Colonic mucosa (tissue), 4 donors: Measurements from ENCODE around the gene CEP43. TPM values are rescaled to one million over a fixed set of nuclear protein-coding genes. Genes with fewer than 3 reads are reported as not detected.

Experiments
- DNase-seq: peaks from one replicate; pipeline ENCODE4 v3.0.0-alpha.2; 2020
- H3K27ac ChIP-seq: fragments of 200-600 bp; one replicate; pipeline ENCODE4 v1.8.0; 2021
- H3K27me3 ChIP-seq: fragments of 200-600 bp; one replicate; pipeline ENCODE4 v1.8.0; 2021
- H3K36me3 ChIP-seq: fragments of 200-600 bp; one replicate; pipeline ENCODE4 v1.8.0; 2021
- H3K4me1 ChIP-seq: fragments of 200-600 bp; one replicate; pipeline ENCODE4 v1.8.0; 2021; ENCODE audit warnings: mild to moderate bottlenecking
- H3K4me3 ChIP-seq: fragments of 200-600 bp; one replicate; pipeline ENCODE4 v1.8.0; 2021
- H3K9ac ChIP-seq, 2 donors: one replicate each; pipeline ENCODE4 v1.7.0; 2013; ENCODE audit warnings: control low read depth in 2 of 2, low read depth in 2 of 2, low read length in 2 of 2
- H3K9me3 ChIP-seq: fragments of 200-600 bp; one replicate; pipeline ENCODE4 v1.8.0; 2021
- intact Hi-C: fragments of 100-400 bp; cut with DNase I; formaldehyde crosslinking; loops from one replicate; pipeline ENCODE4 v1.14.1; 2022
- total RNA-seq, 2 donors: library from RNA; stranded (reverse); fragmentation: NEBNext Ultra II Directional in 1 of 2; extraction: Animal tissue kit (Norgen Biotek cat#: 25700) in 1 of 2; gene quantifications; one replicate each; pipeline ENCODE4 v1.2.1, GENCODE V29; 2021
- TF ChIP-seq, protein P1 (sequence below): fragments of 200-600 bp; IDR thresholded peaks from one replicate; pipeline ENCODE4 v1.8.0; 2022; ENCODE audit warnings: antibody characterized with exemption, mild to moderate bottlenecking
- donor health status: healthy.
- donor health status: DM: no; HTN: no; CAD: no.
- donor health status: DM: no; HTN: no; CAD: no.

Gene CEP43
- total RNA-seq, 2 donors from 2014 or later, result 17.3 to 23.8 TPM

- Histone ChIP-seq H3K4me3 (no peak overlapping the region), H3K4me1 (peaks cover 7% of the 10 kb centered on the region), H3K36me3 (no peaks in the 10 kb centered on the region), H3K27ac (no peak overlapping the region), H3K9me3 (no peaks in the 10 kb centered on the region), H3K9ac (no peak overlapping the region), H3K27me3 (no peaks in the 10 kb centered on the region)
- TF ChIP-seq, protein P1, sequence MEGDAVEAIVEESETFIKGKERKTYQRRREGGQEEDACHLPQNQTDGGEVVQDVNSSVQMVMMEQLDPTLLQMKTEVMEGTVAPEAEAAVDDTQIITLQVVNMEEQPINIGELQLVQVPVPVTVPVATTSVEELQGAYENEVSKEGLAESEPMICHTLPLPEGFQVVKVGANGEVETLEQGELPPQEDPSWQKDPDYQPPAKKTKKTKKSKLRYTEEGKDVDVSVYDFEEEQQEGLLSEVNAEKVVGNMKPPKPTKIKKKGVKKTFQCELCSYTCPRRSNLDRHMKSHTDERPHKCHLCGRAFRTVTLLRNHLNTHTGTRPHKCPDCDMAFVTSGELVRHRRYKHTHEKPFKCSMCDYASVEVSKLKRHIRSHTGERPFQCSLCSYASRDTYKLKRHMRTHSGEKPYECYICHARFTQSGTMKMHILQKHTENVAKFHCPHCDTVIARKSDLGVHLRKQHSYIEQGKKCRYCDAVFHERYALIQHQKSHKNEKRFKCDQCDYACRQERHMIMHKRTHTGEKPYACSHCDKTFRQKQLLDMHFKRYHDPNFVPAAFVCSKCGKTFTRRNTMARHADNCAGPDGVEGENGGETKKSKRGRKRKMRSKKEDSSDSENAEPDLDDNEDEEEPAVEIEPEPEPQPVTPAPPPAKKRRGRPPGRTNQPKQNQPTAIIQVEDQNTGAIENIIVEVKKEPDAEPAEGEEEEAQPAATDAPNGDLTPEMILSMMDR, result no peak
- intact Hi-C loops, result loop anchor here (5.0 kb wide), 2 partner anchors 39 to 146 kb away; partner anchors contain the start of gene RNASET2
- no peak for DNase-seq
These were observed 2.8 kb upstream of the CEP43 start for GRCh38 chr6:166996406-166996805.

DNA sequence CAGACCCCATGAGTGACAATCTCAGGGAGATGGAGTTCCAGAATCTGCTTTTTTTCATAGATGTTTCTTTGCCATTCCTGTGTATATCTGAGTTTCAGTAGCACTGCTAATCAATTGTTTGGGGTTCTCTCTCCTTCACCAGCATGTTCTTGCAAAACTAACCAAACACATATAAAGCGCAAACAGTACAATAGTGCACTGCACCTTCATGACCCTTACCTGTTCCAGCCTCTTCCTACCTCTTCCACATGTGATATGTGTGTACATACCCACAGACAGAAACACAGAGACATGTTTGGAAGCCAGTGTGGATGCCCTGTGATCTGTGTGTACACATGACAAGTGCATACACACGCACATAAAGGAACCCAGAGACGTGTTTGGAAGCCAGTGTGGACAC, 1.8 kb upstream of the CEP43 start:
- intact Hi-C loops, result loop anchor here (5.0 kb wide), 2 partner anchors 40 to 145 kb away; partner anchors contain the start of gene RNASET2

GRCh38 chr6:166997768-166998255, 1.4 kb upstream of the CEP43 start:
- Histone ChIP-seq H3K4me1 (peaks cover 7% of the 10 kb centered on the region), H3K4me3 (peak overlapping the region; percentile 98), H3K27ac (peak overlapping the region; percentile 72), H3K36me3 (no peaks in the 10 kb centered on the region), H3K27me3 (no peaks in the 10 kb centered on the region), H3K9me3 (no peaks in the 10 kb centered on the region), H3K9ac (peak overlapping the region; percentile 45 to 49)
- intact Hi-C loops, result loop anchor here (5.0 kb wide), 2 partner anchors 41 to 144 kb away; partner anchors contain the start of gene RNASET2
- TF ChIP-seq, protein P1, result peak; percentile 32
- peak; percentile 78 for DNase-seq

More for the DNA sequence above, 1.8 kb upstream of the CEP43 start:
- TF ChIP-seq, protein P1, result no peak
- H3K27ac ChIP-seq, result no peak overlapping the region
- H3K27me3 ChIP-seq, result no peaks in the 10 kb centered on the region
- H3K36me3 ChIP-seq, result no peaks in the 10 kb centered on the region
- DNase-seq, result no peak
- peaks cover 7% of the 10 kb centered on the region for H3K4me1 ChIP-seq
- H3K9ac ChIP-seq, result peak overlapping the region; percentile 45 to 49
- H3K4me3 ChIP-seq, result peak overlapping the region; percentile 98
- no peaks in the 10 kb centered on the region for H3K9me3 ChIP-seq

- Histone ChIP-seq H3K9me3 (no peaks in the 10 kb centered on the region), H3K4me1 (peaks cover 7% of the 10 kb centered on the region), H3K4me3 (peak overlapping the region; percentile 98), H3K27ac (peak overlapping the region; percentile 72), H3K36me3 (no peaks in the 10 kb centered on the region), H3K9ac (peak overlapping the region; percentile 67 to 75), H3K27me3 (no peaks in the 10 kb centered on the region)
- TF ChIP-seq, protein P1, result no peak
- intact Hi-C loops, result loop anchor here (5.0 kb wide), 2 partner anchors 41 to 144 kb away; partner anchors contain the start of gene RNASET2
- peak; percentile 38 for DNase-seq
These were observed 697 bp upstream of the CEP43 start for GRCh38 chr6:166998256-166999144.

DNA sequence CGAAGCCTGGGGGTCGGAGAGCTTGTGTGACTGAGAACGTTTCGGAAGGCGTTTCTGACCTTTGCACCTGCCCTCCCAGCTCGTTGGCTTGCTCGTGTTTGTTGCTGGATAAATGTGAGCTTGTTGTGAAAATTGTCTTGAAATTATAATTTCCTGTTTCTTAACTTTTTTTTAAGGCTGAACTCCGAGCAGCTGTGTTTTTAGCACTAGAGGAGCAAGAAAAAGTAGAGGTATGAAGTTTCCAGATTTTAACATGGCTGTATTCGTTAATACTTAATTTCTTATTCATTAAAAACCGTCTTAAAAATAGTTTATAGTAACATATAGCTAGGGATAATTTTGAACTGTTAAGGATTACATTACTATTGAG, 672 bp downstream of the CEP43 start:
- H3K9me3 ChIP-seq, result no peaks in the 10 kb centered on the region
- H3K27me3 ChIP-seq, result no peaks in the 10 kb centered on the region
- peaks cover 7% of the 10 kb centered on the region for H3K4me1 ChIP-seq
- H3K36me3 ChIP-seq, result no peaks in the 10 kb centered on the region
- H3K9ac ChIP-seq, result peak overlapping the region; percentile 76 to 89
- peak overlapping the region; percentile 72 for H3K27ac ChIP-seq
- peak overlapping the region; percentile 98 for H3K4me3 ChIP-seq
- intact Hi-C loops, result loop anchor here (5.0 kb wide), 2 partner anchors 43 to 142 kb away; partner anchors contain the start of gene RNASET2
- TF ChIP-seq, protein P1, result no peak
- peak; percentile 63 for DNase-seq
